K562 (cell line): ENCODE results near the gene BMP10. TPM values are rescaled to one million over a fixed set of nuclear protein-coding genes. Genes with fewer than 3 reads are reported as not detected.

Experiments used
- BHLHE40 ChIP-seq: IDR thresholded peaks from 2 replicates; pipeline ENCODE4 v1.6.1; 2011; ENCODE audit warnings: low read length, improper control_type of control experiment
- CBFA2T2 ChIP-seq: fragments of 450-650 bp; conservative IDR thresholded peaks from 2 replicates; pipeline ENCODE4 v1.6.1; 2017; ENCODE audit warnings: mild to moderate bottlenecking
- CC2D1A ChIP-seq: fragments of 450-650 bp; IDR thresholded peaks from 2 replicates; pipeline ENCODE4 v1.6.1; 2017; ENCODE audit warnings: mild to moderate bottlenecking
- EP400 ChIP-seq: fragments of 450-650 bp; IDR thresholded peaks from 2 replicates; pipeline ENCODE4 v1.6.1; 2017; ENCODE audit warnings: antibody characterized with exemption, mild to moderate bottlenecking, moderate library complexity
- FUS ChIP-seq: fragments of 200-400 bp; formaldehyde crosslinking; optimal IDR thresholded peaks from 2 replicates; pipeline ENCODE3; 2017; ENCODE audit warnings: low read depth, low read length
- HMG20B ChIP-seq: fragments of 250-450 bp; sonication (Bioruptor Pico); IDR thresholded peaks from 2 replicates; pipeline ENCODE4 v1.5.0; 2021; ENCODE audit warnings: mild to moderate bottlenecking
- JUN ChIP-seq, 2 experiments: sonication (generic) in 1 of 2; formaldehyde crosslinking in 1 of 2; IDR thresholded peaks; 2 replicates each; pipeline versions ENCODE4 v1.6.1 to v1.8.0; 2012 to 2022; ENCODE audit warnings: borderline replicate concordance in 2 of 2, mild to moderate bottlenecking in 2 of 2, improper control_type of control experiment in 1 of 2, low read depth in 1 of 2, low read length in 1 of 2, missing genetic modification reagents in 1 of 2
- MCM2 ChIP-seq: fragments of 450-650 bp; IDR thresholded peaks from 2 replicates; pipeline ENCODE4 v1.6.1; 2017; ENCODE audit warnings: low read depth, mild to moderate bottlenecking
- MEF2D ChIP-seq: conservative IDR thresholded peaks from 2 replicates; pipeline ENCODE4 v1.6.1; 2016; ENCODE audit warnings: low read depth, missing genetic modification characterization, missing compliant biosample characterization
- NR4A1 ChIP-seq, 2 experiments: fragments of 250-450 bp in 1 of 2; fragments of 450-650 bp in 1 of 2; sonication (Bioruptor Pico) in 1 of 2; IDR thresholded peaks; 2 replicates each; pipeline versions ENCODE4 v1.4.0 to v1.6.1; 2016 to 2020; ENCODE audit warnings: mild to moderate bottlenecking in 2 of 2, missing compliant biosample characterization in 1 of 2, missing genetic modification characterization in 1 of 2, moderate library complexity in 1 of 2
- POLR3A ChIP-seq: IDR thresholded peaks from 2 replicates; pipeline ENCODE4 v1.6.1; 2011; ENCODE audit warnings: borderline replicate concordance, mild to moderate bottlenecking, moderate library complexity; ENCODE audit not compliant: insufficient read length, insufficient read depth; ENCODE audit errors: extremely low read depth
- RBM34 ChIP-seq: fragments of 200-400 bp; formaldehyde crosslinking; IDR thresholded peaks from 2 replicates; pipeline ENCODE4 v1.6.1; 2018; ENCODE audit warnings: low read length, borderline replicate concordance; ENCODE audit not compliant: insufficient read depth
- RCOR1 ChIP-seq, 2 experiments: IDR thresholded peaks; 2 replicates each; pipeline ENCODE4 v1.6.1; 2012; ENCODE audit warnings: low read depth in 2 of 2, low read length in 2 of 2, borderline replicate concordance in 1 of 2, improper control_type of control experiment in 1 of 2
- SLC30A9 ChIP-seq: fragments of 250-450 bp; sonication (Bioruptor Pico); IDR thresholded peaks from 2 replicates; pipeline ENCODE4 v1.8.0; 2022; ENCODE audit warnings: mild to moderate bottlenecking, moderate library complexity
- SMARCA4 ChIP-seq: fragments of 450-650 bp; IDR thresholded peaks from 2 replicates; pipeline ENCODE4 v1.6.1; 2016
- TEAD1 ChIP-seq, 2 experiments: fragments of 450-650 bp in 1 of 2; sonication (generic) in 1 of 2; formaldehyde crosslinking; IDR thresholded peaks; 2 replicates each; pipeline versions ENCODE4 v1.4.0 to v1.8.0; 2020 to 2022; ENCODE audit warnings: mild to moderate bottlenecking in 2 of 2, missing genetic modification reagents in 1 of 2
- THRAP3 ChIP-seq: fragments of 450-650 bp; IDR thresholded peaks from 2 replicates; pipeline ENCODE4 v1.6.1; 2016; ENCODE audit warnings: mild to moderate bottlenecking, inconsistent platforms, borderline replicate concordance
- ZFP30 ChIP-seq: fragments of 250-450 bp; sonication (Bioruptor Pico); IDR thresholded peaks from 2 replicates; pipeline ENCODE4 v1.8.0; 2022; ENCODE audit warnings: moderate library complexity, mild to moderate bottlenecking, inconsistent platforms, borderline replicate concordance
- ZKSCAN8 ChIP-seq: fragments of 200-800 bp; sonication (Bioruptor generic); IDR thresholded peaks from 2 replicates; pipeline ENCODE4 v1.6.1; 2016; ENCODE audit warnings: missing genetic modification characterization, missing compliant biosample characterization
- ZNF143 ChIP-seq: sonication (generic); formaldehyde crosslinking; IDR thresholded peaks from 2 replicates; pipeline ENCODE4 v1.9.0; 2022; ENCODE audit warnings: mild to moderate bottlenecking, missing genetic modification reagents
- ZNF175 ChIP-seq: fragments of 200-800 bp; sonication (Bioruptor generic); IDR thresholded peaks from 2 replicates; pipeline ENCODE4 v1.6.1; 2016; ENCODE audit warnings: low read depth, mild to moderate bottlenecking, missing genetic modification characterization, missing compliant biosample characterization
- ZNF274 ChIP-seq: IDR thresholded peaks from 2 replicates; pipeline ENCODE4 v1.6.1; 2011; ENCODE audit warnings: low read depth, mild to moderate bottlenecking, low read length, moderate library complexity, borderline replicate concordance
- ZNF589 ChIP-seq: fragments of 200-800 bp; sonication (Bioruptor generic); IDR thresholded peaks from 2 replicates; pipeline ENCODE4 v1.6.1; 2016; ENCODE audit warnings: low read depth, missing genetic modification characterization, missing compliant biosample characterization
- ZNF764 ChIP-seq: fragments of 250-450 bp; sonication (Bioruptor Pico); IDR thresholded peaks from 2 replicates; pipeline ENCODE4 v1.4.0; 2020; ENCODE audit warnings: low read depth, mild to moderate bottlenecking, moderate library complexity
- ZNF778 ChIP-seq: fragments of 450-650 bp; formaldehyde crosslinking; IDR thresholded peaks from 2 replicates; pipeline ENCODE4 v1.4.0; 2020; ENCODE audit warnings: mild to moderate bottlenecking, moderate library complexity
- polyA plus RNA-seq, 8 experiments: library from polyadenylated mRNA; depleted of rRNA in 4 of 8; stranded (reverse) in 5 of 8; unstranded in 3 of 8; fragments of >200 nt; fragmentation: Nextera tagmentation in 2 of 8; fragmentation: Illumina TruSeq in 1 of 8; extraction: Ambion mirVana in 2 of 8; extraction: Trizol in 1 of 8; gene quantifications; 2 replicates each; pipeline versions ENCODE4 v1.2.1 to v1.2.3, GENCODE V29; 2011 to 2014; ENCODE audit warnings: inconsistent platforms in 1 of 8, missing spikeins in 1 of 8
- total RNA-seq, 7 experiments: library from RNA; depleted of rRNA in 6 of 7; stranded (reverse); fragments of >200 nt in 6 of 7; fragmentation: Illumina TruSeq in 2 of 7; extraction: Trizol in 2 of 7; gene quantifications; 2 replicates each; pipeline versions ENCODE4 v1.2.1 to v1.2.3, GENCODE V29; 2011 to 2021; ENCODE audit warnings: low replicate concordance in 1 of 7
- TF ChIP-seq, protein P1 (sequence below): IDR thresholded peaks from 2 replicates; pipeline ENCODE4 v1.6.1; 2011; ENCODE audit warnings: borderline replicate concordance, low read depth, mild to moderate bottlenecking, moderate library complexity, low read length; ENCODE audit not compliant: insufficient read depth, poor library complexity, severe bottlenecking
- TF ChIP-seq, protein P2 (sequence below): sonication (generic); formaldehyde crosslinking; IDR thresholded peaks from 2 replicates; pipeline ENCODE4 v1.8.0; 2022; ENCODE audit warnings: mild to moderate bottlenecking, missing genetic modification reagents

Gene BMP10
- total and polyA plus RNA-seq, 9 of the 15 experiments (the other 6 are each of a cell fraction or from before 2014, with no cell fraction given): 0.11 to 0.91 (median 0.43) TPM

DNA sequence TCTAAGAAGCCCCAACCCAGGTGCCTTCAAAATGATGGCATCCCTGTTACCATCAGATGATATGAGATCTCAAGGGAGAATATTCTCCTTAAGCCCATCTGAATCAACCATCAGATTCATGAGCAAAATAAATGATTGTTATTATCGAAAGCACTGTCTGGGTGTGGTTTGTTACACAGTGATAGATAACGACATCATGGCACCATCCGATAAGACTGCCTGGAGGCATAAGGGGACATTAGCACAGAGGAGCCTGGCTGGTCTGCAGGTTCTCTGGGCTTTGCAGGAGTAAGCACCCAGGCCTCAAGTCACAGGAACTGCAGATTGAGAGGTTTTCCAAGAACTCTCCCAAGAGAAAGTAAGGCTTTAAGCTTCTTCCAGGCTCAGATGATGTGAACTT, 15.6 kb downstream of the BMP10 start (continued):
- TF ChIP-seq ZNF778 (CRISPR knock-in tag): no peak
- peak; percentile 49; the same call in 1 of the 2 replicates for TF ChIP-seq CBFA2T2
- TF ChIP-seq CC2D1A: no peak
- 0 out of 2 replicates have a peak, but pooled peaks have one; percentile 37 for TF ChIP-seq ZKSCAN8 (CRISPR knock-in tag)
- no peak for TF ChIP-seq MEF2D (tag)
- no peak for TF ChIP-seq NR4A1 (CRISPR knock-in tag; IDR thresholded peaks at IDR 0.05)
- no peak for TF ChIP-seq NR4A1 (tag; IDR thresholded peaks at IDR 0.05)
- TF ChIP-seq RCOR1 (IDR thresholded peaks at IDR 0.05; ENCODE audit: borderline replicate concordance in 1 of 2, low read depth in 2 of 2, low read length in 2 of 2): 0 out of 4 replicates have a peak, but pooled peaks of 1 of the 2 experiments have one; percentile 3
- TF ChIP-seq EP400: no peak
- TF ChIP-seq FUS: no peak
- no peak for TF ChIP-seq JUN (IDR thresholded peaks at IDR 0.05; ENCODE audit: borderline replicate concordance, low read depth, low read length)
- TF ChIP-seq JUN (CRISPR knock-in tag; IDR thresholded peaks at IDR 0.05; ENCODE audit: borderline replicate concordance): no peak
- TF ChIP-seq, protein P1, sequence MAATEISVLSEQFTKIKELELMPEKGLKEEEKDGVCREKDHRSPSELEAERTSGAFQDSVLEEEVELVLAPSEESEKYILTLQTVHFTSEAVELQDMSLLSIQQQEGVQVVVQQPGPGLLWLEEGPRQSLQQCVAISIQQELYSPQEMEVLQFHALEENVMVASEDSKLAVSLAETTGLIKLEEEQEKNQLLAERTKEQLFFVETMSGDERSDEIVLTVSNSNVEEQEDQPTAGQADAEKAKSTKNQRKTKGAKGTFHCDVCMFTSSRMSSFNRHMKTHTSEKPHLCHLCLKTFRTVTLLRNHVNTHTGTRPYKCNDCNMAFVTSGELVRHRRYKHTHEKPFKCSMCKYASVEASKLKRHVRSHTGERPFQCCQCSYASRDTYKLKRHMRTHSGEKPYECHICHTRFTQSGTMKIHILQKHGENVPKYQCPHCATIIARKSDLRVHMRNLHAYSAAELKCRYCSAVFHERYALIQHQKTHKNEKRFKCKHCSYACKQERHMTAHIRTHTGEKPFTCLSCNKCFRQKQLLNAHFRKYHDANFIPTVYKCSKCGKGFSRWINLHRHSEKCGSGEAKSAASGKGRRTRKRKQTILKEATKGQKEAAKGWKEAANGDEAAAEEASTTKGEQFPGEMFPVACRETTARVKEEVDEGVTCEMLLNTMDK: no peak
- no peak for TF ChIP-seq THRAP3
- no peak for TF ChIP-seq HMG20B (CRISPR knock-in tag)
- TF ChIP-seq ZNF764 (CRISPR knock-in tag): no peak
- no peak for TF ChIP-seq ZNF143 (CRISPR knock-in tag)
- TF ChIP-seq SLC30A9: no peak
- TF ChIP-seq MCM2: no peak
- no peak for TF ChIP-seq RBM34
- no peak for TF ChIP-seq ZNF175 (CRISPR knock-in tag)
- no peak for TF ChIP-seq ZNF589 (CRISPR knock-in tag)
- TF ChIP-seq SMARCA4: peak; percentile 43; the same call in 1 of the 2 replicates
- TF ChIP-seq BHLHE40: no peak
- 0 out of 4 replicates have a peak, but pooled peaks of 1 of the 2 experiments have one; percentile 30 for TF ChIP-seq TEAD1 (CRISPR knock-in tag; IDR thresholded peaks at IDR 0.05)
- TF ChIP-seq, protein P2, sequence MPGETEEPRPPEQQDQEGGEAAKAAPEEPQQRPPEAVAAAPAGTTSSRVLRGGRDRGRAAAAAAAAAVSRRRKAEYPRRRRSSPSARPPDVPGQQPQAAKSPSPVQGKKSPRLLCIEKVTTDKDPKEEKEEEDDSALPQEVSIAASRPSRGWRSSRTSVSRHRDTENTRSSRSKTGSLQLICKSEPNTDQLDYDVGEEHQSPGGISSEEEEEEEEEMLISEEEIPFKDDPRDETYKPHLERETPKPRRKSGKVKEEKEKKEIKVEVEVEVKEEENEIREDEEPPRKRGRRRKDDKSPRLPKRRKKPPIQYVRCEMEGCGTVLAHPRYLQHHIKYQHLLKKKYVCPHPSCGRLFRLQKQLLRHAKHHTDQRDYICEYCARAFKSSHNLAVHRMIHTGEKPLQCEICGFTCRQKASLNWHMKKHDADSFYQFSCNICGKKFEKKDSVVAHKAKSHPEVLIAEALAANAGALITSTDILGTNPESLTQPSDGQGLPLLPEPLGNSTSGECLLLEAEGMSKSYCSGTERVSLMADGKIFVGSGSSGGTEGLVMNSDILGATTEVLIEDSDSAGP: no peak
- no peak for TF ChIP-seq ZNF274
- no peak for TF ChIP-seq POLR3A
- no peak for TF ChIP-seq ZFP30 (CRISPR knock-in tag)
